Prostate gland (tissue), 2 donors: Measurements from ENCODE around the gene ANKS6. TPM values are rescaled to one million over a fixed set of nuclear protein-coding genes. Genes with fewer than 3 reads are reported as not detected.

Source experiments
- DNase-seq: peaks from one replicate; pipeline ENCODE4 v3.0.0-alpha.2; 2019; ENCODE audit warnings: low spot score
- H3K27ac ChIP-seq, 2 donors: fragments of 200-600 bp; sonication (generic); 2 replicates each; pipeline ENCODE4 v1.5.1; 2017 to 2019
- H3K27me3 ChIP-seq: fragments of 200-600 bp; sonication (generic); replicated peaks from 2 replicates; pipeline ENCODE4 v1.5.1; 2019; ENCODE audit not compliant: insufficient read depth
- H3K36me3 ChIP-seq, 2 donors: fragments of 200-600 bp; sonication (generic); 1 replicate in 1 of 2; 2 replicates in 1 of 2; pipeline versions ENCODE4 v1.5.1 to v1.8.1; 2017 to 2019
- H3K4me1 ChIP-seq: fragments of 200-600 bp; sonication (generic); replicated peaks from 2 replicates; pipeline ENCODE4 v1.5.1; 2019
- H3K4me3 ChIP-seq, 2 donors: fragments of 200-600 bp; sonication (generic); 2 replicates each; pipeline ENCODE4 v1.5.1; 2017 to 2019
- H3K9me3 ChIP-seq: fragments of 200-600 bp; sonication (generic); 2 replicates; pipeline ENCODE4 v1.5.1; 2017
- CTCF ChIP-seq, 4 experiments: fragments of 200-600 bp in 2 of 4; fragments of 450-650 bp in 2 of 4; sonication (generic) in 2 of 4; IDR thresholded peaks; 1 replicate in 3 of 4; 2 replicates in 1 of 4; pipeline ENCODE4 v1.5.1; 2016 to 2019; ENCODE audit warnings: antibody characterized with exemption in 4 of 4, mild to moderate bottlenecking in 2 of 4, moderate library complexity in 2 of 4
- POLR2A ChIP-seq: fragments of 450-650 bp; IDR thresholded peaks from one replicate; pipeline ENCODE4 v1.6.1; 2016; ENCODE audit warnings: antibody characterized with exemption, mild to moderate bottlenecking
- POLR2AphosphoS5 ChIP-seq: sonication (generic); formaldehyde crosslinking; IDR thresholded peaks from one replicate; pipeline ENCODE4 v1.6.1; 2017; ENCODE audit warnings: antibody characterized with exemption
- WGBS: methylation state at CpG from one replicate; pipeline ENCODE4 v1.1.5; 2018; 5-methylcytosine and 5-hydroxymethylcytosine counted together
- intact Hi-C: fragments of 100-400 bp; cut with DNase I; formaldehyde crosslinking; loops from one replicate; pipeline ENCODE4 v1.14.2; 2022
- total RNA-seq, 2 donors: library from RNA; depleted of rRNA; stranded (reverse); fragments of >200 nt; gene quantifications; one replicate each; pipeline ENCODE4 v1.1.0, GENCODE V29; 2016

Gene ANKS6
- total RNA-seq, 2 donors from 2014 or later: 11.6 to 18.8 TPM

GRCh38 chr9:98786750-98787510, 9.4 kb downstream of the ANKS6 start:
- Histone ChIP-seq H3K4me3 (no peak overlapping the region), H3K36me3 (no peaks in the 10 kb centered on the region), H3K4me1 (no peaks in the 10 kb centered on the region), H3K9me3 (no peaks in the 10 kb centered on the region), H3K27ac (no peak overlapping the region), H3K27me3 (no peaks in the 10 kb centered on the region)
- WGBS: 96% methylated on average over 4 of the region's 4 CpGs
- no peak for DNase-seq
- intact Hi-C loops: no loop called here
- TF ChIP-seq POLR2A (no peak), CTCF (IDR thresholded peaks at IDR 0.05) (no peak)

- H3K4me3 ChIP-seq: no peak overlapping the region
- no peak overlapping the region for H3K27ac ChIP-seq
- TF ChIP-seq POLR2A: no peak
- DNase-seq: no peak
- intact Hi-C loops: no loop called here
- no peaks in the 10 kb centered on the region for H3K36me3 ChIP-seq
- 75% methylated on average over 11 of the region's 11 CpGs for WGBS
- H3K4me1 ChIP-seq: no peaks in the 10 kb centered on the region
- no peaks in the 10 kb centered on the region for H3K27me3 ChIP-seq
- H3K9me3 ChIP-seq: no peaks in the 10 kb centered on the region
Measured at GRCh38 chr9:98784831-98785806, 11.2 kb downstream of the ANKS6 start.

GRCh38 chr9:98783518-98784226, 12.7 kb downstream of the ANKS6 start:
- H3K4me1 ChIP-seq: no peaks in the 10 kb centered on the region
- TF ChIP-seq POLR2AphosphoS5 (no peak), CTCF (IDR thresholded peaks at IDR 0.05) (no peak), POLR2A (no peak)
- no peak overlapping the region for H3K27ac ChIP-seq
- no peaks in the 10 kb centered on the region for H3K9me3 ChIP-seq
- H3K27me3 ChIP-seq: no peaks in the 10 kb centered on the region
- intact Hi-C loops: no loop called here
- 95% methylated on average over 16 of the region's 16 CpGs for WGBS
- DNase-seq: no peak
- no peaks in the 10 kb centered on the region for H3K36me3 ChIP-seq
- no peak overlapping the region for H3K4me3 ChIP-seq

GRCh38 chr9:98781588-98782383, 14.6 kb downstream of the ANKS6 start:
- Histone ChIP-seq H3K4me1 (no peaks in the 10 kb centered on the region), H3K36me3 (no peaks in the 10 kb centered on the region), H3K4me3 (no peak overlapping the region), H3K9me3 (no peaks in the 10 kb centered on the region), H3K27me3 (no peaks in the 10 kb centered on the region), H3K27ac (no peak overlapping the region)
- 79% methylated on average over 11 of the region's 11 CpGs for WGBS
- no peak for DNase-seq
- TF ChIP-seq CTCF (IDR thresholded peaks at IDR 0.05): no peak
- TF ChIP-seq POLR2AphosphoS5: no peak
- TF ChIP-seq POLR2A: no peak
- intact Hi-C loops: no loop called here
